GM23338 (cell line): Measurements from ENCODE around the gene ACD. TPM values are rescaled to one million over a fixed set of nuclear protein-coding genes. Genes with fewer than 3 reads are reported as not detected.

Source experiments
- ATAC-seq: fragments of 200-7000 bp; cut with Tn5 transposase; 3 replicates; pipeline ENCODE4 v1.9.1; 2020
- DNase-seq: peaks from one replicate; pipeline ENCODE4 v3.0.0-alpha.2; 2015; ENCODE audit warnings: low spot score
- H2AFZ ChIP-seq: fragments of 200-600 bp; sonication (generic); 2 replicates; pipeline ENCODE4 v1.8.0; 2016; ENCODE audit warnings: antibody characterized with exemption, mild to moderate bottlenecking, moderate library complexity
- H3F3A ChIP-seq: fragments of 200-600 bp; sonication (generic); replicated peaks from 2 replicates; pipeline ENCODE4 v1.8.0; 2017; ENCODE audit warnings: antibody characterized with exemption, mixed run types, low read depth
- H3K27ac ChIP-seq: fragments of 200-600 bp; sonication (generic); 2 replicates; pipeline ENCODE4 v1.6.1; 2016; ENCODE audit warnings: low read depth
- H3K27me3 ChIP-seq: fragments of 200-600 bp; sonication (generic); 2 replicates; pipeline ENCODE4 v1.8.0; 2016; ENCODE audit warnings: mild to moderate bottlenecking, mixed run types, moderate library complexity; ENCODE audit not compliant: insufficient read depth
- H3K36me3 ChIP-seq: fragments of 200-600 bp; sonication (generic); 2 replicates; pipeline ENCODE4 v1.8.0; 2016; ENCODE audit warnings: mild to moderate bottlenecking; ENCODE audit not compliant: insufficient read depth
- H3K4me1 ChIP-seq: fragments of 200-600 bp; sonication (generic); 2 replicates; pipeline ENCODE4 v1.8.0; 2016; ENCODE audit warnings: mild to moderate bottlenecking, moderate library complexity; ENCODE audit not compliant: insufficient read depth
- H3K4me2 ChIP-seq: fragments of 200-600 bp; sonication (generic); 2 replicates; pipeline ENCODE4 v1.7.1; 2017; ENCODE audit warnings: mixed run types
- H3K4me3 ChIP-seq: fragments of 200-600 bp; sonication (generic); 2 replicates; pipeline ENCODE4 v1.6.1; 2016; ENCODE audit warnings: mixed run types
- H3K79me2 ChIP-seq: fragments of 200-600 bp; sonication (generic); replicated peaks from 2 replicates; pipeline ENCODE4 v1.8.0; 2017; ENCODE audit warnings: mild to moderate bottlenecking; ENCODE audit not compliant: insufficient read depth
- H3K9me2 ChIP-seq: fragments of 200-600 bp; sonication (generic); 2 replicates; pipeline ENCODE4 v1.8.0; 2017; ENCODE audit not compliant: insufficient read depth
- H4K20me1 ChIP-seq: fragments of 200-600 bp; sonication (generic); replicated peaks from 2 replicates; pipeline ENCODE4 v1.8.0; 2017; ENCODE audit warnings: mild to moderate bottlenecking; ENCODE audit not compliant: insufficient read depth
- H3K27ac Mint-ChIP-seq: 2 replicates; pipeline ENCODE4 v1.8.0; 2020; ENCODE audit warnings: inconsistent platforms, mild to moderate bottlenecking, moderate library complexity, mixed read lengths
- H3K27me3 Mint-ChIP-seq: 3 replicates; pipeline ENCODE4 v1.8.0; 2022; ENCODE audit warnings: low read depth, mild to moderate bottlenecking, moderate library complexity, mixed read lengths, inconsistent platforms; ENCODE audit not compliant: insufficient read depth, poor library complexity
- H3K36me3 Mint-ChIP-seq: 3 replicates; pipeline ENCODE4 v1.8.0; 2021; ENCODE audit warnings: low read depth, mild to moderate bottlenecking, inconsistent platforms, moderate library complexity, mixed read lengths
- H3K4me1 Mint-ChIP-seq: 3 replicates; pipeline ENCODE4 v1.8.0; 2020; ENCODE audit warnings: mild to moderate bottlenecking, inconsistent platforms, mixed read lengths
- H3K4me3 Mint-ChIP-seq: 3 replicates; pipeline ENCODE4 v1.8.0; 2021; ENCODE audit warnings: moderate library complexity, mild to moderate bottlenecking, inconsistent platforms, mixed read lengths
- H3K9me3 Mint-ChIP-seq: 3 replicates; pipeline ENCODE4 v1.8.0; 2020; ENCODE audit warnings: moderate library complexity, mild to moderate bottlenecking, inconsistent platforms, mixed read lengths
- JUNB ChIP-seq: IDR thresholded peaks from one replicate; pipeline ENCODE4 v1.6.1; 2016; ENCODE audit warnings: antibody characterized with exemption; ENCODE audit not compliant: unreplicated experiment
- POLR2AphosphoS5 ChIP-seq: IDR thresholded peaks from 2 replicates; pipeline ENCODE4 v1.6.1; 2016; ENCODE audit warnings: antibody characterized with exemption, low read depth
- STAT1 ChIP-seq: IDR thresholded peaks from one replicate; pipeline ENCODE4 v1.6.1; 2016; ENCODE audit warnings: antibody characterized with exemption; ENCODE audit not compliant: unreplicated experiment
- polyA plus RNA-seq: library from polyadenylated mRNA; unstranded; fragments of >200 nt; fragmentation: Nextera tagmentation; extraction: Ambion mirVana; gene quantifications from 2 replicates; pipeline ENCODE4 v1.2.1, GENCODE V29; 2016
- total RNA-seq: library from RNA; depleted of rRNA; stranded (reverse); fragments of >200 nt; shearing (Covaris generic); gene quantifications from 2 replicates; pipeline ENCODE4 v1.2.3, GENCODE V29; 2014
- TF ChIP-seq, protein P1 (sequence below): fragments of 250-450 bp; sonication (Bioruptor Pico); IDR thresholded peaks from 2 replicates; pipeline ENCODE4 v1.5.0; 2020; ENCODE audit warnings: mild to moderate bottlenecking, moderate library complexity
- TF ChIP-seq, protein P2 (sequence below), 2 experiments: fragments of 200-600 bp in 1 of 2; sonication (generic) in 1 of 2; conservative IDR thresholded peaks; 2 replicates each; pipeline versions ENCODE4 v1.5.1 to v1.6.1; 2016 to 2017; ENCODE audit warnings: antibody characterized with exemption in 2 of 2, low read depth in 2 of 2, mild to moderate bottlenecking in 2 of 2, moderate library complexity in 1 of 2

Gene ACD
- total and polyA plus RNA-seq, 2 experiments from 2014 or later: 38.7 to 51.7 TPM

DNA sequence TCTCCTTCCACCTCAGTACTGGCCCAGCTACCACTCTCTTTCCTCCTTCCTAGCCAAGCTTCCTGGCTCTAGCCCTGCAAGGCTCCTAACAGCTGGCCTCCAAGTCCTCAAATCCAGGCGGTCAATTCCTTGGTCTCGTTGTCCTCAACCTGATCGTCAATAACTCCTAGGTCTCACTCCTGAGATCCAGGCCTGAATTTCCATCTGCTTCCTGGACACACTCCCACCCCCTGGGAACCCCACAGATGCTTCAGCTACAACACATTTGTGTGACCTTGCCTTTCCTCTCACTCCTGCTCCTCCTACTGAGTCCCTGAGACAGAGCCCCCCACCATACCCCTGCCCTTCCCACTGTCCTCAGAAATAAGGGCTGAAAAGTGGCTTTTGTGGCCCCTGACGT is 4.2 kb upstream of the ACD start:
- Mint-ChIP-seq H3K27me3 (peaks cover 27% of the 10 kb centered on the region), H3K4me1 (peaks cover 17% of the 10 kb centered on the region), H3K4me3 (peak overlapping the region; percentile 3; the same call in 1 of the 3 replicates), H3K27ac (no peak overlapping the region), H3K9me3 (no peaks in the 10 kb centered on the region; the same call in 2 of the 3 replicates), H3K36me3 (peaks cover 3% of the 10 kb centered on the region)
- no peak overlapping the region for H3K4me2 ChIP-seq
- H2AFZ ChIP-seq: no peak overlapping the region
- no peak overlapping the region for H3K27ac ChIP-seq
- TF ChIP-seq, protein P1, sequence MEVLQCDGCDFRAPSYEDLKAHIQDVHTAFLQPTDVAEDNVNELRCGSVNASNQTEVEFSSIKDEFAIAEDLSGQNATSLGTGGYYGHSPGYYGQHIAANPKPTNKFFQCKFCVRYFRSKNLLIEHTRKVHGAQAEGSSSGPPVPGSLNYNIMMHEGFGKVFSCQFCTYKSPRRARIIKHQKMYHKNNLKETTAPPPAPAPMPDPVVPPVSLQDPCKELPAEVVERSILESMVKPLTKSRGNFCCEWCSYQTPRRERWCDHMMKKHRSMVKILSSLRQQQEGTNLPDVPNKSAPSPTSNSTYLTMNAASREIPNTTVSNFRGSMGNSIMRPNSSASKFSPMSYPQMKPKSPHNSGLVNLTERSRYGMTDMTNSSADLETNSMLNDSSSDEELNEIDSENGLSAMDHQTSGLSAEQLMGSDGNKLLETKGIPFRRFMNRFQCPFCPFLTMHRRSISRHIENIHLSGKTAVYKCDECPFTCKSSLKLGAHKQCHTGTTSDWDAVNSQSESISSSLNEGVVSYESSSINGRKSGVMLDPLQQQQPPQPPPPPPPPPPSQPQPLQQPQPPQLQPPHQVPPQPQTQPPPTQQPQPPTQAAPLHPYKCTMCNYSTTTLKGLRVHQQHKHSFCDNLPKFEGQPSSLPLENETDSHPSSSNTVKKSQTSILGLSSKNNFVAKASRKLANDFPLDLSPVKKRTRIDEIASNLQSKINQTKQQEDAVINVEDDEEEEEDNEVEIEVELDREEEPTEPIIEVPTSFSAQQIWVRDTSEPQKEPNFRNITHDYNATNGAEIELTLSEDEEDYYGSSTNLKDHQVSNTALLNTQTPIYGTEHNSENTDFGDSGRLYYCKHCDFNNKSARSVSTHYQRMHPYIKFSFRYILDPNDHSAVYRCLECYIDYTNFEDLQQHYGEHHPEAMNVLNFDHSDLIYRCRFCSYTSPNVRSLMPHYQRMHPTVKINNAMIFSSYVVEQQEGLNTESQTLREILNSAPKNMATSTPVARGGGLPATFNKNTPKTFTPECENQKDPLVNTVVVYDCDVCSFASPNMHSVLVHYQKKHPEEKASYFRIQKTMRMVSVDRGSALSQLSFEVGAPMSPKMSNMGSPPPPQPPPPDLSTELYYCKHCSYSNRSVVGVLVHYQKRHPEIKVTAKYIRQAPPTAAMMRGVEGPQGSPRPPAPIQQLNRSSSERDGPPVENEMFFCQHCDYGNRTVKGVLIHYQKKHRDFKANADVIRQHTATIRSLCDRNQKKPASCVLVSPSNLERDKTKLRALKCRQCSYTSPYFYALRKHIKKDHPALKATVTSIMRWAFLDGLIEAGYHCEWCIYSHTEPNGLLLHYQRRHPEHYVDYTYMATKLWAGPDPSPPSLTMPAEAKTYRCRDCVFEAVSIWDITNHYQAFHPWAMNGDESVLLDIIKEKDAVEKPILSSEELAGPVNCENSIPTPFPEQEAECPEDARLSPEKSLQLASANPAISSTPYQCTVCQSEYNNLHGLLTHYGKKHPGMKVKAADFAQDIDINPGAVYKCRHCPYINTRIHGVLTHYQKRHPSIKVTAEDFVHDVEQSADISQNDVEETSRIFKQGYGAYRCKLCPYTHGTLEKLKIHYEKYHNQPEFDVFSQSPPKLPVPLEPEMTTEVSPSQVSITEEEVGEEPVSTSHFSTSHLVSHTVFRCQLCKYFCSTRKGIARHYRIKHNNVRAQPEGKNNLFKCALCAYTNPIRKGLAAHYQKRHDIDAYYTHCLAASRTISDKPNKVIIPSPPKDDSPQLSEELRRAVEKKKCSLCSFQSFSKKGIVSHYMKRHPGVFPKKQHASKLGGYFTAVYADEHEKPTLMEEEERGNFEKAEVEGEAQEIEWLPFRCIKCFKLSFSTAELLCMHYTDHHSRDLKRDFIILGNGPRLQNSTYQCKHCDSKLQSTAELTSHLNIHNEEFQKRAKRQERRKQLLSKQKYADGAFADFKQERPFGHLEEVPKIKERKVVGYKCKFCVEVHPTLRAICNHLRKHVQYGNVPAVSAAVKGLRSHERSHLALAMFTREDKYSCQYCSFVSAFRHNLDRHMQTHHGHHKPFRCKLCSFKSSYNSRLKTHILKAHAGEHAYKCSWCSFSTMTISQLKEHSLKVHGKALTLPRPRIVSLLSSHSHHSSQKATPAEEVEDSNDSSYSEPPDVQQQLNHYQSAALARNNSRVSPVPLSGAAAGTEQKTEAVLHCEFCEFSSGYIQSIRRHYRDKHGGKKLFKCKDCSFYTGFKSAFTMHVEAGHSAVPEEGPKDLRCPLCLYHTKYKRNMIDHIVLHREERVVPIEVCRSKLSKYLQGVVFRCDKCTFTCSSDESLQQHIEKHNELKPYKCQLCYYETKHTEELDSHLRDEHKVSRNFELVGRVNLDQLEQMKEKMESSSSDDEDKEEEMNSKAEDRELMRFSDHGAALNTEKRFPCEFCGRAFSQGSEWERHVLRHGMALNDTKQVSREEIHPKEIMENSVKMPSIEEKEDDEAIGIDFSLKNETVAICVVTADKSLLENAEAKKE (CRISPR knock-in tag): no peak
- TF ChIP-seq JUNB (no peak), STAT1 (no peak)
- peaks cover 14% of the 10 kb centered on the region; the same call in 1 of the 2 replicates for H3K4me1 ChIP-seq
- no peaks in the 10 kb centered on the region for H3K36me3 ChIP-seq
- DNase-seq (no peak), ATAC-seq (no peak)
- H3K27me3 ChIP-seq: peaks cover 10% of the 10 kb centered on the region
- H3F3A ChIP-seq: peaks cover 33% of the 10 kb centered on the region
- no peaks in the 10 kb centered on the region for H3K79me2 ChIP-seq
- 0 out of 2 replicates have a peak, but pooled peaks cover 5% of the 10 kb centered on the region for H4K20me1 ChIP-seq
- H3K4me3 ChIP-seq: no peak overlapping the region
- H3K9me2 ChIP-seq: no peaks in the 10 kb centered on the region

DNA sequence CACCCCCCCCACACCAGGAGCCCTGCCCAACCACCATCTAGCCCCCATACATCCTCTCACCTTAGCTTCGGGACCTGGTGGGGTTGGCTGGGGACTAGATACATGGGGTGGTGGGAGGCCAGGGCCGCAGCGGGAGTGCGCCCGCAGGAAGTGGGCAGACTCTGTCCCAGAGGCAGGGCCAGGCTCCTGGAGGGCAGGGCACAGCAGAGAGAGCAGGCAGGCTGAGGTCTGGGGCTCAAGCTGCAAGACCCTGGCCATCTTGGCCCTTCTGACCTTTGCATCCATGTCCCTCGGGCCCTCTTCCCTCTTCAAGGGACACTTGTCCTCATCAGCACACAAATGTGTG is 3.8 kb upstream of the ACD start:
- H3K27ac ChIP-seq: no peak overlapping the region

More for the DNA sequence above, 3.8 kb upstream of the ACD start:
- Histone ChIP-seq H3K79me2 (no peaks in the 10 kb centered on the region), H3F3A (peaks cover 35% of the 10 kb centered on the region), H3K4me1 (peaks cover 14% of the 10 kb centered on the region; the same call in 1 of the 2 replicates), H3K4me3 (no peak overlapping the region), H2AFZ (no peak overlapping the region), H4K20me1 (peaks cover 5% of the 10 kb centered on the region; the same call in 1 of the 2 replicates), H3K4me2 (no peak overlapping the region), H3K36me3 (no peaks in the 10 kb centered on the region), H3K27me3 (peaks cover 10% of the 10 kb centered on the region), H3K9me2 (no peaks in the 10 kb centered on the region)
- Mint-ChIP-seq H3K36me3 (peaks cover 3% of the 10 kb centered on the region), H3K4me3 (peak overlapping the region; percentile 3; the same call in 1 of the 3 replicates), H3K9me3 (no peaks in the 10 kb centered on the region; the same call in 2 of the 3 replicates), H3K27ac (no peak overlapping the region), H3K4me1 (peaks cover 20% of the 10 kb centered on the region), H3K27me3 (peaks cover 26% of the 10 kb centered on the region)
- TF ChIP-seq, protein P2, sequence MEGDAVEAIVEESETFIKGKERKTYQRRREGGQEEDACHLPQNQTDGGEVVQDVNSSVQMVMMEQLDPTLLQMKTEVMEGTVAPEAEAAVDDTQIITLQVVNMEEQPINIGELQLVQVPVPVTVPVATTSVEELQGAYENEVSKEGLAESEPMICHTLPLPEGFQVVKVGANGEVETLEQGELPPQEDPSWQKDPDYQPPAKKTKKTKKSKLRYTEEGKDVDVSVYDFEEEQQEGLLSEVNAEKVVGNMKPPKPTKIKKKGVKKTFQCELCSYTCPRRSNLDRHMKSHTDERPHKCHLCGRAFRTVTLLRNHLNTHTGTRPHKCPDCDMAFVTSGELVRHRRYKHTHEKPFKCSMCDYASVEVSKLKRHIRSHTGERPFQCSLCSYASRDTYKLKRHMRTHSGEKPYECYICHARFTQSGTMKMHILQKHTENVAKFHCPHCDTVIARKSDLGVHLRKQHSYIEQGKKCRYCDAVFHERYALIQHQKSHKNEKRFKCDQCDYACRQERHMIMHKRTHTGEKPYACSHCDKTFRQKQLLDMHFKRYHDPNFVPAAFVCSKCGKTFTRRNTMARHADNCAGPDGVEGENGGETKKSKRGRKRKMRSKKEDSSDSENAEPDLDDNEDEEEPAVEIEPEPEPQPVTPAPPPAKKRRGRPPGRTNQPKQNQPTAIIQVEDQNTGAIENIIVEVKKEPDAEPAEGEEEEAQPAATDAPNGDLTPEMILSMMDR (conservative IDR thresholded peaks at IDR 0.05; ENCODE audit: low read depth in 2 of 2): peak in 1 of 2 experiments; percentile 8; a peak in 2 of 4 replicates
- TF ChIP-seq POLR2AphosphoS5: no peak
- ATAC-seq (no peak), DNase-seq (no peak)
